Activated CD4-positive, alpha-beta T cell treated with anti-CD3 and anti-CD28 coated beads for 36 hours (primary cell): ENCODE data around the gene GGN. TPM values are rescaled to one million over a fixed set of nuclear protein-coding genes. Genes with fewer than 3 reads are reported as not detected.
"Not testable (repeated sequence)": the region's sequence is repeated elsewhere in the genome, so short reads cannot be mapped to it uniquely, and the experiment has no call there.

ENCODE experiments used
- ATAC-seq: fragments of 200-7000 bp; cut with Tn5 transposase; one replicate; pipeline ENCODE4 v1.10.0; 2021; ENCODE audit warnings: mild to moderate bottlenecking, moderate library complexity
- CTCF ChIA-PET: fragments of 350-600 bp; sonication (Branson Sonifier 250); formaldehyde crosslinking; loops from one replicate; lab custom pipeline; 2021; ENCODE audit warnings: antibody characterized with exemption; lab: Charles Lee
- POLR2A ChIA-PET: fragments of 350-600 bp; sonication (Branson Sonifier 250); formaldehyde crosslinking; loops from one replicate; lab custom pipeline; 2021; ENCODE audit warnings: antibody characterized with exemption, inconsistent platforms; lab: Charles Lee
- DNase-seq: peaks from one replicate; pipeline ENCODE4 v3.0.0-alpha.2; 2020
- H3K27ac Mint-ChIP-seq: one replicate; pipeline ENCODE4 v1.8.0; 2021; ENCODE audit warnings: mixed read lengths
- H3K27me3 Mint-ChIP-seq: one replicate; pipeline ENCODE4 v1.8.0; 2021; ENCODE audit warnings: mixed read lengths
- H3K36me3 Mint-ChIP-seq: one replicate; pipeline ENCODE4 v1.8.0; 2021; ENCODE audit warnings: low read depth, mixed read lengths
- H3K4me1 Mint-ChIP-seq: one replicate; pipeline ENCODE4 v1.8.0; 2021; ENCODE audit warnings: mixed read lengths
- H3K4me3 Mint-ChIP-seq: one replicate; pipeline ENCODE4 v1.8.0; 2021; ENCODE audit warnings: mild to moderate bottlenecking, moderate library complexity, mixed read lengths
- H3K9me3 Mint-ChIP-seq: one replicate; pipeline ENCODE4 v1.8.0; 2021; ENCODE audit warnings: low read depth, mixed read lengths
- intact Hi-C, 2 experiments: fragments of 100-400 bp; cut with DNase I in 1 of 2; cut with micrococcal nuclease in 1 of 2; formaldehyde crosslinking; loops; one replicate each; pipeline versions ENCODE4 v1.14.2 to v1.15.1; 2022 to 2024; cut with DNase I, micrococcal nuclease
- total RNA-seq, 2 experiments: library from RNA; stranded (reverse); gene quantifications; one replicate each; pipeline ENCODE4 v1.2.3, GENCODE V29; 2021

GGN gene
- total RNA-seq, 2 experiments from 2014 or later = 0.30 to 0.51 TPM

DNA sequence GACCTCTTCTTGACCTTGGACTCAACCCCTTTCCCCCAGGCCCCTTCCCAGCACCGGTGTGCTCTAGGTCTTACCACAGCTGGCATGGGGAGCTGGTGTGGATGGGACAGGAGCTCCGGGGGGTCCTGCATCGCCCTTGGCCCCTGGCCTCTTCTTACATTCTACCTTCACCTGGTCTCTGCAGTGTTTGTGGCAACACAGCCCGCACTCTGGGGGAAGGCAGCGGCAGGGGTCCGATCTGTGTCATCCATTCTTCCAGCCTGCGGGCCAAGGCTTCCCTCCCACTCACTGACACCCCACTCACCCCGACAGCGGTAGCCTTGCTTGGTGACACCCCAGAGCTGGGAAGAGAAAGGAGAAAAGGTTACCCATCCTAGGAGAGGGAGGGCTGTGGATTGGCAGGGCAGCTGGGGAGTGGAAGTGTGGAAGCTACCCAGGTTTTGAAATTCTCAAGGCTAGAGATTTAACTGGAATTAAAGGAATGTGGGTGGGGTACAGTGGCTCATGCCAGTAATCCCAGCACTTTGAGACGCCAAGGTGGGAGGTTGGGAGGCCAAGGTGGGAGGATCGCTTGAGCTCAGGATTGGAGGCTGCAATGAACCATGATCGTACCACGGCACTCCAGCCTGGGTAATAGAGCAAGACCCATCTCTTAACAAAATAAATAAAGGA is 23.3 kb upstream of the GGN start:
- intact Hi-C loops = no loop called here
- Mint-ChIP-seq H3K36me3 (peaks cover 9% of the 10 kb centered on the region), H3K4me3 (no peak overlapping the region), H3K4me1 (no peaks in the 10 kb centered on the region), H3K27ac (no peak overlapping the region), H3K27me3 (no peaks in the 10 kb centered on the region), H3K9me3 (no peaks in the 10 kb centered on the region)
- ChIA-PET CTCF (interaction anchor here (0.6 to 1.2 kb wide), 2 partner anchors 8 to 15 kb away, joined by 3 to 5 read pairs; partner anchors contain the start of genes FAM98C and RASGRP4), POLR2A (no interaction called here)
- no peak for DNase-seq
- ATAC-seq = no peak

DNA sequence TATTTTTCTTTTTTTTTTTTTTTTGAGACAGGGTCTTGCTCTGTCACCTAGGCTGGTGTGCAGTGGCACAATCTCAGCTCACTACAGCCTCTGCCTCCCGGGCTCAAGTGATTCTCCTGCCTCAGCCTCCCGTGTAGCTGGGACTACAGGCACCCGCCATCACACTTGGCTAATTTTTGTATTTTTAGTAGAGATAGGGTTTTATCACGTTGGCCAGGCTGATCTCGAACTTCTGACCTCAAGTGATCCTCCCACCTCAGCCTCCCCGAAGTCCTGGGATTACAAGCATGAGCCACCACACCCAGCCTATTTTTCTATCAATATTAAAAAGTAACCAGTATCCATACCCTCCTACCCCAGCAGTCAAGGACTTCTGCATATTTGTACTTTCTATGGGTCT is 22.6 kb upstream of the GGN start:
- ATAC-seq, H3K27ac Mint-ChIP-seq, H3K27me3 Mint-ChIP-seq, H3K9me3 Mint-ChIP-seq, DNase-seq, H3K4me1 Mint-ChIP-seq, CTCF ChIA-PET, POLR2A ChIA-PET, intact Hi-C loops, H3K4me3 Mint-ChIP-seq, H3K36me3 Mint-ChIP-seq: not testable (repeated sequence)

DNA sequence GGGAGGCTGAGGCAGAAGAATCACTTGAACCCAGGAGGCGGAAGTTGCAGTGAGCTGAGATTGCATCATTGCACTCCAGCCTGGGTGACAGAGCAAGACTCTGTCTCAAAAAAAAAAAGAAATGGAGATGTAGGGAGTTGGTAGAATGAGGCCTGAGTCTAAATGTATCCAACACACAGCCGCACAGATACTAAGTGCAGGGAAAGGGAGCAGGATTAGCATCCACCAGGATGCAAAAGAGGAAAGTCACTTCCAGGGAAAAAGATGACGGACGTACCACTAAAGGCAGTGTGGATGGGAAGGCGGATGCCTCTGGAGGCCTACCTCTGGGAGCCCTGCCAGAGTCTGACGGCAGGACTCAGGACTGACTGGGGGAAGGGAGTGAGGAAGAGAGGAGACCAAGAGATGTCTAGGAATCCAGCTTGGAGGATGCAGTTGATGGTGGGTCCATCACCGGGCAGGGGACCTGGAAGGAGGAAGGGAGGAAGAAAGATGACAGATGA is 21.8 kb upstream of the GGN start:
- intact Hi-C loops = no loop called here
- peaks cover 5% of the 10 kb centered on the region for H3K4me1 Mint-ChIP-seq
- H3K27ac Mint-ChIP-seq = no peak overlapping the region
- DNase-seq (no peak), ATAC-seq (no peak)
- no peaks in the 10 kb centered on the region for H3K9me3 Mint-ChIP-seq
- no peak overlapping the region for H3K4me3 Mint-ChIP-seq
- H3K36me3 Mint-ChIP-seq = peaks cover 16% of the 10 kb centered on the region
- ChIA-PET CTCF (interaction anchor here (0.5 kb wide), 1 partner anchor 191 kb away, joined by 3 read pairs; no protein-coding TSS in a partner anchor), POLR2A (no interaction called here)
- H3K27me3 Mint-ChIP-seq = no peaks in the 10 kb centered on the region

GRCh38 chr19:38405276-38405675 is 17.4 kb upstream of the GGN start:
- CTCF ChIA-PET = interaction anchor here (0.8 to 3.1 kb wide), 2 partner anchors 19 to 230 kb away, joined by 4 to 22 read pairs; no protein-coding TSS in a partner anchor
- Mint-ChIP-seq H3K4me3 (no peak overlapping the region), H3K27ac (no peak overlapping the region), H3K9me3 (no peaks in the 10 kb centered on the region), H3K27me3 (no peaks in the 10 kb centered on the region), H3K36me3 (peaks cover 17% of the 10 kb centered on the region), H3K4me1 (peaks cover 16% of the 10 kb centered on the region)
- ATAC-seq (no peak), DNase-seq (no peak)
- intact Hi-C loops = no loop called here
- POLR2A ChIA-PET = interaction anchor here (0.6 kb wide), 1 partner anchor 765 kb away, joined by 5 read pairs; no protein-coding TSS in a partner anchor

- intact Hi-C loops = loop anchor here (5.0 kb wide), 3 partner anchors 212 to 482 kb away; partner anchors contain the start of genes EIF3K (in 1 of the 2) and MAP4K1 (in 1 of the 2)
- peak overlapping the region; percentile 42 for H3K4me3 Mint-ChIP-seq
- H3K4me1 Mint-ChIP-seq = peaks cover 16% of the 10 kb centered on the region
- no peaks in the 10 kb centered on the region for H3K9me3 Mint-ChIP-seq
- POLR2A ChIA-PET = interaction anchor here (0.6 to 0.7 kb wide), 2 partner anchors 26 to 765 kb away, joined by 3 to 5 read pairs; no protein-coding TSS in a partner anchor
- H3K27ac Mint-ChIP-seq = peak overlapping the region; percentile 47
- H3K36me3 Mint-ChIP-seq = peaks cover 17% of the 10 kb centered on the region
- no peaks in the 10 kb centered on the region for H3K27me3 Mint-ChIP-seq
- ATAC-seq (no peak), DNase-seq (no peak)
- CTCF ChIA-PET = interaction anchor here (0.6 to 3.1 kb wide), 4 partner anchors 9 to 233 kb away, joined by 3 to 22 read pairs (median 3); no protein-coding TSS in a partner anchor
These were observed 17.0 kb upstream of the GGN start for GRCh38 chr19:38404858-38405257.

DNA sequence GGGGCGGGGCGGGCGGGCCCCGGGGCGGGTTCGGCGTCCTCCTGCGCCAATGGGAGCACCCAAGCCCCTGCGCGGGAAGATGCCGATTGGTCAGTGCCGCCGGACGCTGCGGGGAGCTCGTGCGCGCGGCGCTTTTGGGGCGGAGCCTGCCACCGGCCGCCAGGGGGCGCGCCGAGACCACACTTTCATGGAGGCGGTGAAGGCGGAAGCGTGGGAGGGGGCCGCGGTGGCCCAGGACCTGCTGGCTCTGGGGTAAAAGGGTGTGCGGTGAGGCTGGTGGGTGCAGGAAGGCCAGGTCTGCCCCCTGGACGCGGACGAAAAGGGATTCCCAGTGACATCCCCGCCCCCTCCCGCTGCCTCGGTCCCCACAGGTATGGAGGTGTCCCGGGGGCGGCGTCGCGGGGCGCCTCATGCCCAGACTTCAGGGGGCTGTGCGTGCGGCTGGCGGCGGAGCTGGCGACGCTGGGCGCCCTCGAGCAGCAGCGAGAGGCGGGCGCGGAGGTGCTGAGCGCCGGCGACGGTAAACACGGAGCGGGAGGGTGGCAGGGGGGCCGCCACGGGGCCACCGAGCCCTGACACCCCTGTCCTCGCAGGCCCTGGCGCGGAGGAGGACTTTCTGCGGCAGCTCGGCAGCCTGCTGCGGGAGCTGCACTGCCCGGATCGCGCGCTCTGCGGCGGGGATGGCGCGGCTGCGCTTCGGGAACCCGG is 15.3 kb upstream of the GGN start, which contains the start of gene FAM98C:
Gene FAM98C, plus strand, starts transcription at position 127 of the 708 bp plus-strand sequence. Its CDS starts 61 bp downstream, at position 188.
- Mint-ChIP-seq H3K4me1 (peaks cover 16% of the 10 kb centered on the region), H3K36me3 (peaks cover 14% of the 10 kb centered on the region)

DNA sequence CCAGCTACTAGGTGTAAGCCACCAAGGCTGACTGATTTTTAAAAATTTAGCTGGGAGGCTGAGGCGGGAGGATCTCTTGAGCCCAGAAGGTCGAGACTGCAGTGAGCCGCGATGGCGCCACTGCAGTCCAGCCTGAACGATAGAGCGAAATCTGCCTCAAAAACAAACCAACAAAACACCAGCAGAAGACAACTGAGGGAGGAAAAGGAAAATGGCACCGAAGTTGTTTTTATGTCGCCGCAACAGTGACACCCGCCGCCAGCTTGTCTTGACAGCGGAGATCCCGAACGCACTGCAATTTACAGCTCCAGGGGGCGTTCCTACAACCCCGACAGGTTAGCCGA is 14.8 kb upstream of the GGN start:
- H3K27me3 Mint-ChIP-seq = no peaks in the 10 kb centered on the region
- H3K4me1 Mint-ChIP-seq = peaks cover 16% of the 10 kb centered on the region
- peak overlapping the region; percentile 84 for H3K4me3 Mint-ChIP-seq
- ChIA-PET CTCF (interaction anchor here (0.6 to 3.1 kb wide), 49 partner anchors 9 to 550 kb away, joined by 3 to 30 read pairs (median 4); partner anchors contain the start of genes ACTN4, CATSPERG, ECH1 and EIF3K), POLR2A (interaction anchor here (0.8 to 1.8 kb wide), 7 partner anchors 9 to 232 kb away, joined by 3 to 9 read pairs (median 3); partner anchors contain the start of genes EIF3K, GGN and PSMD8)
- peak overlapping the region; percentile 58 for H3K27ac Mint-ChIP-seq
- H3K36me3 Mint-ChIP-seq = peaks cover 11% of the 10 kb centered on the region
- ATAC-seq (peak; percentile 3), DNase-seq (no peak)
- intact Hi-C loops = loop anchor here (2.0 to 5.0 kb wide), 5 partner anchors 28 to 485 kb away; partner anchors contain the start of genes EIF3K (in 1 of the 2), MAP4K1 (in 1 of the 2) and PSMD8 (in 1 of the 2)
- H3K9me3 Mint-ChIP-seq = no peaks in the 10 kb centered on the region

More for the DNA sequence above, 15.3 kb upstream of the GGN start, which contains the start of gene FAM98C:
- ChIA-PET POLR2A (interaction anchor here (0.7 to 1.8 kb wide), 10 partner anchors 9 to 528 kb away, joined by 3 to 9 read pairs (median 3); partner anchors contain the start of genes EIF3K, GGN, MRPS12 and PSMD8), CTCF (interaction anchor here (0.5 to 3.1 kb wide), 53 partner anchors 8 to 549 kb away, joined by 3 to 30 read pairs (median 4); partner anchors contain the start of genes ACTN4, CATSPERG, ECH1 and EIF3K)
- ATAC-seq = peak; percentile 99
- H3K4me3 Mint-ChIP-seq = peak within 1 kb of the TSS; percentile 84
- DNase-seq = peak; percentile 99
- no peaks in the 10 kb centered on the region for H3K9me3 Mint-ChIP-seq
- no peaks in the 10 kb centered on the region for H3K27me3 Mint-ChIP-seq
- intact Hi-C loops = loop anchor here (1.0 to 5.0 kb wide), 17 partner anchors 15 to 527 kb away; partner anchors contain the start of genes MRPS12 (in 2 of the 2), PSMD8 (in 2 of the 2), SARS2 (in 2 of the 2) and EIF3K (in 1 of the 2)
- H3K27ac Mint-ChIP-seq = peak within 1 kb of the TSS; percentile 85

DNA sequence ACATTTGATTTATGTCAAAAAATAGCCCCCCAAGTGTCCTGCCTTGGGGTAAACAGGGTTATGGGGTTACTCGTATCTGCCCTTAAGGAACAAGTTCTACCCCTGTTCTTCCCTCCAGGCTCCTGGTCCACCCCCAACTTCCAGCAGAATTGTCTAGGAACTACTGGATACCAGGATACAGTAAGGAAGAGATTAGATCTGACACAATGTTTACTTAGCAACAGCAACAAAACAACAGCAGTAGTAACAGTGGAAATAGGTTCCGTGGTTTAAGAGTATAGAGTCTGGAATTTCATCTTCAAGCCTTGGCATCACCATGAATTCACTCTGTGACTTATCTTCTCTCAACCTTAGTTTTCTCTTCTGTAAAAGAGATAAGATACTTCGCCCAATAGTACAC is 13.3 kb upstream of the GGN start:
- no peaks in the 10 kb centered on the region for H3K27me3 Mint-ChIP-seq
- no peak overlapping the region for H3K27ac Mint-ChIP-seq
- no peak overlapping the region for H3K4me3 Mint-ChIP-seq
- H3K4me1 Mint-ChIP-seq = peaks cover 23% of the 10 kb centered on the region
- no peak for DNase-seq
- H3K36me3 Mint-ChIP-seq = peaks cover 13% of the 10 kb centered on the region
- no peaks in the 10 kb centered on the region for H3K9me3 Mint-ChIP-seq
- CTCF ChIA-PET = no interaction called here
- POLR2A ChIA-PET = no interaction called here
- intact Hi-C loops = loop anchor here (5.0 kb wide), 3 partner anchors 216 to 486 kb away; partner anchors contain the start of genes EIF3K (in 1 of the 2) and MAP4K1 (in 1 of the 2)
- ATAC-seq = no peak

DNA sequence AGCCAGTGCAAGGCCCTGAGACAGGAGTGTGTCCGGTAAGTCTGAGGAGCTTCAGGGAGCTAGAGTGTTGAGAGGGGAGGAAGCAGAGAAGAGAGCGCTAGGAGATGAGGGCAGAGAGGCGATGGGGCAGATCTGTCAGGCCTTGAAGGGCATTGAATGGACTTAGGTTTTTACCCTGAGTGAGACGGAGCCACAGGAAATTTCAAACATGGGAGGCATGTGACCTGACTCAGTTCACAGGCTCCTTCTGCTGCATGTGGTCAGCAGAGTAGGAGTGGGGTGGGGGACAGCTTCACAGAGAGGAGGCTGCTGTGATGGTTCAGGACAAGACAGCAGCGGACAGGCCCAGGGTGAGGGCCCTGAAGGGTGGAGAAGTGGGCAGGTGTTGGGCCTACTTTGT is 12.5 kb upstream of the GGN start:
- Mint-ChIP-seq H3K36me3 (peaks cover 12% of the 10 kb centered on the region), H3K27ac (no peak overlapping the region), H3K9me3 (no peaks in the 10 kb centered on the region), H3K27me3 (no peaks in the 10 kb centered on the region), H3K4me3 (no peak overlapping the region), H3K4me1 (peaks cover 22% of the 10 kb centered on the region)
- intact Hi-C loops = loop anchor here (5.0 kb wide), 3 partner anchors 217 to 487 kb away; partner anchors contain the start of genes EIF3K (in 1 of the 2) and MAP4K1 (in 1 of the 2)
- CTCF ChIA-PET = interaction anchor here (0.9 kb wide), 1 partner anchor 13 kb away, joined by 3 read pairs; the partner anchor contains the start of gene GGN
- no peak for DNase-seq
- no peak for ATAC-seq
- POLR2A ChIA-PET = no interaction called here

DNA sequence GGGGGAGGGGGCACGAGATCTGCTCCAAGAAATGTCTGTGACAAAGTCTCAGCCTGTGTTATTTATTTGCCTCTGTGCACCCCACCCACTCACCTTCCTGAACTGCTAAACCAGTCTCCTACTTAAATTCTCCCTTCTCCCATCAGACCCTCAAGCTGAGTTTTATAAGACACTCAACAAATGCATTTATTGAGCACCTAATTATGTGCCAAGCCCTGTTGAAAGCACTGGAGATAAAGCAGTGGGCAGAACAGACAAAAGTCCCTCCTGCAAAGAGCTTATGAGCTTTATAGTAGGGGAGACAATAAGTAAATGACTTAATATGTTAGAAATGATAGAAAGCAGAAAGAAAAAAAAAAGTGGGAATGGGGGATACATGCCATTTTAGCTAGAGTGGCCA is 11.7 kb upstream of the GGN start:
- Mint-ChIP-seq H3K4me3 (no peak overlapping the region), H3K27me3 (no peaks in the 10 kb centered on the region), H3K36me3 (peaks cover 5% of the 10 kb centered on the region), H3K4me1 (peaks cover 22% of the 10 kb centered on the region), H3K27ac (no peak overlapping the region), H3K9me3 (no peaks in the 10 kb centered on the region)
- POLR2A ChIA-PET = no interaction called here
- CTCF ChIA-PET = interaction anchor here (0.9 kb wide), 1 partner anchor 12 kb away, joined by 3 read pairs; the partner anchor contains the start of gene GGN
- no peak for ATAC-seq
- DNase-seq = no peak
- intact Hi-C loops = no loop called here
